MG63 (cell line): Measurements from ENCODE around the gene HOXA13. TPM values are rescaled to one million over a fixed set of nuclear protein-coding genes. Genes with fewer than 3 reads are reported as not detected.

Source experiments
- DNase-seq: peaks from one replicate; pipeline ENCODE4 v3.0.0-alpha.2; 2020
- H3K27me3 ChIP-seq: fragments of 250-450 bp; sonication (Bioruptor Pico); 2 replicates; pipeline ENCODE4 v1.5.1; 2020; ENCODE audit warnings: mild to moderate bottlenecking, moderate library complexity
- H3K36me3 ChIP-seq: fragments of 250-450 bp; sonication (Bioruptor Pico); 2 replicates; pipeline ENCODE4 v1.5.1; 2020; ENCODE audit warnings: mild to moderate bottlenecking, moderate library complexity
- H3K4me3 ChIP-seq: fragments of 250-450 bp; sonication (Bioruptor Pico); 2 replicates; pipeline ENCODE4 v1.5.1; 2020; ENCODE audit warnings: mild to moderate bottlenecking, moderate library complexity
- H3K9me3 ChIP-seq: fragments of 250-450 bp; sonication (Bioruptor Pico); 2 replicates; pipeline ENCODE4 v1.5.1; 2020; ENCODE audit warnings: mild to moderate bottlenecking, moderate library complexity
- total RNA-seq: library from RNA; depleted of rRNA; stranded (reverse); fragments of >200 nt; shearing (Covaris generic); gene quantifications from 2 replicates; pipeline ENCODE4 v1.2.3, GENCODE V29; 2014; ENCODE audit warnings: low replicate concordance

HOXA13 gene
- total RNA-seq, 1 experiment from 2014 or later: 0.30 TPM

DNA sequence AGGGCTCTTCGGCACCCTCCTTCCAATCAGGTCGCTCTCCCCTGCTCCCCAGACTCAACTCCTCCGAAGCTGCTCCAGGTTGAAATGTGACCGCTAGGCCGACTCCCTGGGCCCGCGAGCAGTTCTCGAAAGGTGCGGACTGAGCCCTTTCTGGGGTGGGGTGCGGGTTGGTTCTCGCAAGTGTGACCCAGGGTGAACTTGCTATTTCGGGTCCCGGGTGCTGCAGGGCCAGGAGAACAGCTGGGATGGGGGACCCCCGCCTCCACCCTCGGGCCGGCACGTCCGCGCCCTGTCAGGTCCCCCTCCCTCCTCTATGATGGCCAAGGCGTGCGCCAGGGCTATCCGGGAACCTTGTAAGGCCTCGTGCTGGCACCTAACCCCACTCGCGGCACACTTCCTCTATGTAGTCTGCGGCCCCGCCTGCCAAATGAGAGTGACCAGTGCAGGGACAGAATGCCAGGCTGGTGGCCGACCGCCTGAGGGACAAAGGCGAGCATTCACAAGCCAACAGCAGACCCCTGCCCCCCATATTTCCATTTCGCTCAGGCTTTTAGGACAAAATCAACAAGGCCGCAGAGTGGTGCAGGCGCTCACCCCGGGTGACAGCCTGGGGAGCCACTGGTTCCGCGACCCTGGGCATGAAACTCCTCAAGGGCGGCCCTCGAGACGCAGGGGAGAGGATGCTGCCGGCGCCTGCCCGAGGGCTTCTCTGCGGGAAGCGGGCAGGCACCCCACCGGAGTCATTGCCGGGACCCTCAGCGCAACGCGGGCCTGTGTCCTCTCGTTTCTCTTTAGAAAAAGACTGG, 13.7 kb upstream of the HOXA13 start:
- Histone ChIP-seq H3K27me3 (no peaks in the 10 kb centered on the region), H3K4me3 (no peak overlapping the region), H3K36me3 (no peaks in the 10 kb centered on the region), H3K9me3 (no peaks in the 10 kb centered on the region)
- no peak for DNase-seq

DNA sequence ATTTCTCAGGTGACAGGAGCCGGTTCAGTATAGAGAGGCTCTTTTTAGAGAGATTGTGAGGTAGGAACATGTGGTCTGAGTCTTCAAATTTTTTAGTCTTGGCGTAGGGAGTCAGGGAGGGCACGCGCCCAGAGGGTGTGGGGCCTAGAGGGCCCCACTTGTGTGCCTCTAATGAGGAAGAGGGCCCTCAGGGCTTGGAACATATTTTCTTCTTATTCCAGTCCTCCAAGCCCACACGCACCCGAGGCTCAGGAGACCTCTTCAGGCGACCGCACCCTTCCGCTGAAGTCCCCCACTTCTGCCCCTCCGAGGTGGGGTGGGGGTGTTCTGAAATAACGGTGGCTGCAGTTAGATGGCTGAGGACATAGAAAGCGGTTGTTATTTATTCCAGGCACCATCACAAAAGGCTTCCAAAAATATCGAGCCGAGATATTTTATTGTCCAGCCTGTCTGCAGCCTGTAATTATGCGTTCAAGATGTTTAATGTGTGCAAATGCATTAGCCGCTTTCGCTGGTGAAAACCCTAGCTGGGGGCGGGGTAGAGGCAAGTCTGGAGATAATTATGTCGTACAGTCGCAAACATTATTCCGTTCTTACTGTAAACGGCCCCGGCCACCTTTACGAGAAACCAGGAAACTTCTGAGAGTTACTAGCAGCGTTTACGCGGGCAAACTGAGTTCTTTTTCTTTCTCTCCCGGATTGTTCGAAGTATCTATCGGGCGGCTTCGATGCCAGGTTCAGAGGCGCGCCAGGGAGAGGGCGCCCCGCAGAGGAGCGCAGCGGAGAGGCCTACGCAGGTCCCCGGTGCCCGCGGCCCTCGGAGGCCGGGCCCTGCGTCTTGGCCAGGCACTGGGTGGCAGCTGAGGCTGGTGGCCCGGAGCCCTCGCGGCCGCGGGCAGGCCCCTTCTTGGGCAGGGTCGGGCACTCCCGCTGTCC, 12.9 kb upstream of the HOXA13 start:
- no peaks in the 10 kb centered on the region for H3K36me3 ChIP-seq
- no peak overlapping the region for H3K4me3 ChIP-seq
- no peak for DNase-seq
- no peaks in the 10 kb centered on the region for H3K9me3 ChIP-seq
- no peaks in the 10 kb centered on the region for H3K27me3 ChIP-seq

DNA sequence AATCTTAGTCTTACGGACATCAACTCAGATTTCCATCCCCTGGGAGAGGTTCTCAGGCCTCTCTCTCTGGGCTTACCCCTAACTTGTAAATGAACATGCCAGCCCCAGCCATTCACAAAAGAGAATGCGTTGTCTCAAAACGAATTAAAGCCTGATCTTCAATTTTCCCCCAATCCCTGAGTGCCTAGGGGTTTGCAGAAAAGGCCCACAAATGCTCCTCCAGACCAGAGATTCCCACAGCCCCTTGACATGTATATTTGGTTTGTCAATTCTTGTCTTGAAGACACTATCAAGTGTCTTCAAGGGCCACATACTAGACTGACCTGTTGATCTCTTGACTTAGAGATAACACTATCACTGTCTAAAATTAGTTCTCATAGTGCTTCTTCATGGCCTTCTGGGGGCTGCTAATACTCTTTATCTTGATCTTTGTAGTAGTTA, 11.9 kb upstream of the HOXA13 start:
- Histone ChIP-seq H3K9me3 (no peaks in the 10 kb centered on the region), H3K27me3 (no peaks in the 10 kb centered on the region), H3K36me3 (no peaks in the 10 kb centered on the region), H3K4me3 (no peak overlapping the region)
- DNase-seq: no peak

DNA sequence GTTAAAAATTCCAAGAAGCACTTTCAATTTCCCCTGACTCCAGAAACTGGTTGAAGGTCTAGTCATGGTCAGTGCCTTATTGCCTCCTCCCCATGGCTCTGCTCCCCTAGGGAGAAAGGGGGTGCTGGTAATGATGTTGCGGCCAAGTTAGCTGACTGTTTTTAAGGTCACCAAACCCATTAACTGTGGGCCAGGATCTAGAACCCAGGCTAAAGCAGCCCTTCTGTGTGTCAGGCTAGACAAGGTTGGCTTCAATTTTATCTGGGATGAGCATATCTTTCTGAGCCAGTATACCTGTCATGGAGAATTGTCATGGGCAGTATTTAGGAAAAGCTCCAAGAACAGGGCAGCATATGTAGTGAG, 11.2 kb upstream of the HOXA13 start:
- Histone ChIP-seq H3K27me3 (no peaks in the 10 kb centered on the region), H3K9me3 (no peaks in the 10 kb centered on the region), H3K36me3 (no peaks in the 10 kb centered on the region), H3K4me3 (no peak overlapping the region)
- DNase-seq: no peak

DNA sequence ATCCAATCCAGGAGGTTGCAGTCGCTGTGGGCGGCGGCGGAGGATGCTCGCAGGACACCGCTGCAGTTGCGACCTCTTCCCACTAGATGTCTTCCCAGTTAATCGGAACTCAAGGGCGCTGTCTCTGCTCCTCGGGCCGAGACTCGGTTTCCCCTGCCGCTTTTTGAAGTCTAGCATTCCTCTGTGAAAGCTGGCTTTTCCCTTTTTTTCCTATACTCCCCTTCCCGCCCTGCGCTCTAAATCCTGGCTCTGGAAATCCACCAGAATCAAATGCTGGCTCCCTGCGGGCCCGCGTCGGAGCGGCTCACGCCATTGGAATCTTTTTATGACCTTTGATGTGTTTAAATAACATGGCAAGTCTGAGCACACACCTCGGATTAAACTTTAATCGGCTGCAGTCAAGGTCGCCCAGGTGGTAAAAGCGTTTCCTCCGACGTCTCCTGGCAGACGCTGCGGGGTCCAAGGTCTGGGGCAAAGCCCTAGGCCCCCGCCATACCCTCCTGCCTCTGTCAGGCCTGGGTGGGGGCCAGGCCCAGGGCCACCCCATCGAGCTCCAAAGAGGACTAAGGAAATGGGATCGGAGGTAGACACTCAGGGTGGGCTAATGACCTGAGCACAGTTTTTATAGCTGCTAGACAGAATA, 10.7 kb upstream of the HOXA13 start:
- H3K4me3 ChIP-seq: no peak overlapping the region
- no peaks in the 10 kb centered on the region for H3K9me3 ChIP-seq
- H3K27me3 ChIP-seq: no peaks in the 10 kb centered on the region
- peak; percentile 28 for DNase-seq
- H3K36me3 ChIP-seq: no peaks in the 10 kb centered on the region

DNA sequence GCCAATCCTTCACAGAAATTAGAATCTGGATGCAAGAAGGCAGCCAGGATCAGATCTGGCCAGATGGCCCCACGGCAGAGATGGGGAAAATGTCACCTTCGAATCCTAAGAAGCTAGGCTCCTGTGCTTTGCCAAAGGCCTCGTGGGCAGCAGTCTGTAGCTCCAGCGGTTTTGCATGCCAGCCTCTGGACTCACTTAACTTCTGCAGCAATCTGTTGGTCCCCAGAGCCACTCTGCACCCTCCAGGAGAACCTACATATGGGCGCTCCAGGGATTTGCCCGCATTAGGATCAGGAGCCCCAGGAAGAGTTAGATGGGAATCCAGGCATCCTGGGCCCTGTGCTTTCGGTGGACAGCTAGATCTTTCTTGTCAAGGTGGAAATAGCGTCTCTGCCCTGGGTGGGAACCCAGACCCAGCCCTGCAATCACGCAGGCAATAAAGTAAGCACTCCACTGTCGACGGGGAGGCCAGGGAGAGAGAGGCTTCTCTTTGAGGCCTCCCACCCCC, 10.1 kb upstream of the HOXA13 start:
- no peak for DNase-seq
- H3K36me3 ChIP-seq: no peaks in the 10 kb centered on the region
- H3K27me3 ChIP-seq: no peaks in the 10 kb centered on the region; the same call in 1 of the 2 replicates
- H3K9me3 ChIP-seq: no peaks in the 10 kb centered on the region
- no peak overlapping the region for H3K4me3 ChIP-seq

DNA sequence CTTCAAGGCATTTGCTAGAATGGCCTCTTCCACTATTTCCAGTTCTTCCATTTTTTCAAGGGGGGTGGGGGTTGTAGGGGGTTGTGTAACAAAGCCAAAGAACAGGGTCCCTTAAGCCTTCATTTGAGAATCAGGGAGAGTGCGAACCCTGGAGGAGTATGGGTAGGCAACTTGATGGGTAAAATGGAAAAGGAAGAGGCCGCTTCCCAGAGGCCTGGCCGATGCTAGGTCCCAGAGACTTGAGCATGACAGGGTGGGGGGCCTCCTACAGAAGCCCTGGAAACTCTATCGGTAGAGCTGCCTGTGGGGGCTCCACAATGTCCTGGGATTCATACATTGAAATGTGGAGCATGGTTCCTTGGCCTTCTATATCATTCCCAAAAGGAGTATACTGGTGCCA, 9.1 kb upstream of the HOXA13 start:
- no peak for DNase-seq
- no peak overlapping the region for H3K4me3 ChIP-seq
- no peaks in the 10 kb centered on the region for H3K36me3 ChIP-seq
- H3K9me3 ChIP-seq: no peaks in the 10 kb centered on the region
- H3K27me3 ChIP-seq: peaks cover 3% of the 10 kb centered on the region; the same call in 1 of the 2 replicates

DNA sequence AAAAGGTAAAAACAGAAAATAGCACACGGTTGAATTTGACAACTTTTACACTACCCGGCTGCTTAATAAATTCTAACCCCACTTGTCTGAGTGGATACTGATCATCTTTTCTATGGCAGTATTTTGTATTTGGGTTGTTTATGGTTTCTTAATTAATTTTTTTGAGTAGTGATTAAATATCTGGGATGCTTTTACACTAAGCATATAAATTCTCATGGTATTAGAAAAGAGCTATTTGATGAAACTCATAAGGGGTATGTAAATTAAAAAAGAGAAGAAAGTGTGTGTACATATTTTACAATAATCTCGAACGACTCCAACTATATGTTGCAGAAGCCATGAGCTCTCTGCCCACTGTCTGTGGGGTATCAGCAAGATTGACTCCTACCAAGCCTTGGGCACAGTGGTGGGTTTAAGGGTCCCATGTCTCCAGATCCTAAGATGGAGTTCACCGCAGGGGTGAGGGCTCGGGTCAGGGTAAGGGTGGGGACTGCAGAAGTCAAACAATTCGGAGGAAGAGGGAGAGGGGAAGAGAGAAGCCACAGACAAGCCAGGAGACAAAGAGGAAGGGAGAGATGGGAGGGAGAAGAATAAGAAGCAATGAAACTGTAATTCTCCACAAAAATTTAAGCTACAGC, 7.6 kb upstream of the HOXA13 start:
- peaks cover 3% of the 10 kb centered on the region; the same call in 1 of the 2 replicates for H3K27me3 ChIP-seq
- H3K4me3 ChIP-seq: no peak overlapping the region
- H3K9me3 ChIP-seq: no peaks in the 10 kb centered on the region
- DNase-seq: no peak
- H3K36me3 ChIP-seq: no peaks in the 10 kb centered on the region

DNA sequence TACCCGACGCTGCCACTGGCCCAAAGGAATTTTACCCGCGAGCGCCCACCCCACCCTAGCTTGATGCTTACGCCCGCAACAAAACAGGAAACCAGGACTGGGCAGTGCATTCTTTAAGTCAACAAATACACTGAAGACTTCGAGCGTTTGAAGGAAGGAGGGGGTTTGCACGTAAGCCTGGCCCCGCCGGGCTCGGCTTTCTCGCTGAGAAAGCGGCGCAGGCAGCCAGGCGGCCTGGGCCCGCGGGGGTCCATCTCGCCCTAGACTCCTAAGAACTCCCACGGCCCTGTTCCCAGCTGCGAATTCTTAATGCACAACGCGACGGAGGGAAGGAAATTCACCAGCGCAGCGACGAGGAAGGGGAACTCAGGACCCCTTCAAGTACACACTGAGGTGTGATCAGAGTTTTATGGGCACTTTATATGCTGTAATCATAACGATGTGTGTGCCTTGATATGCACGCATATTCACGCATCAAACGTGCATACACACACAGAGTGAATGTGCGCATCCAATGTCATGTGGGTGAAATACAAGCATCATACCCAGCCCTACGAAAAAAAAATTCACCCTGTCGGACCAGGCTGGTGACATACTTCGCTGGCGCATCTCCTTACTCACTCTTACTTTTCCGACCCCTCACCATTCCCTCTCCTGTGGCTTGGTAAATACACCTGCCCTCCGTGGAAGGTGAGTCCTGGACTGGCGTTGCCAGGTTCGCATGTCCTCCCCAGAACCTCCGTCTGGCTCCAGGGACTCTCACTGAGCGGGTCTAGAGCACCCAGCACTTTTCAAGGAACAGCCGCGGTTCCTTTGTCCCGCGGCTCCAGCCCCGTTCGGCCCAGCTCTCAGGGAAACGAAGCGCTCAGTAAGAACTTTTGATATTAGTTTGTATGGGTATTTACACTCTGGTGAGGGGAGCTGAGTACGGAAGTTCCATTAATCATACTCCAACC, 5.7 kb upstream of the HOXA13 start:
- DNase-seq: no peak
- no peaks in the 10 kb centered on the region for H3K36me3 ChIP-seq
- no peaks in the 10 kb centered on the region for H3K9me3 ChIP-seq
- no peak overlapping the region for H3K4me3 ChIP-seq
- H3K27me3 ChIP-seq: peaks cover 3% of the 10 kb centered on the region; the same call in 1 of the 2 replicates

DNA sequence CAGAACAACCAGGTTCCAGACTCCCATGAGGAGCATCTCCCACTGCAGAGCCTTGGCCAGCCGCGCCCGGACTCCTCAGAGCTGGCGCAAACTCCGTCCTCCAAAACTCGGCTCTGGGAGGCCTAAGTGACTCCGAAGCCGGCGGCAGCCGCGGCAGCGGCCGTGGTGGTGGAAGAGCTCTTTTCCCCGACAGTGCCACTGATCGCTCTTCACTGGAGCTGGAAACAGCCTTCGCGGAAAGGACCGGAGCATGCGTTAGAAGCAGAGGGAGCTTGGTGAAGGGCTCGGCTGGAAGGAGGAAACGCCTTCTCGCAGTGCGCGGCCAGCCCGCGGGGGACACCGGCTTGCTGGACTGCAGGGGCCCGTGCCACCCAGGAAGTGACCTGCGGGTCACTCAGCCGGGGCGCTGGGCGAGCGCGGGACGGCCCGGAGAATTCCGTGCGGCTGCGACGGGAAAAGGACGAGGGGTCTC, 5.0 kb upstream of the HOXA13 start:
- 0 out of 2 replicates have a peak overlapping the region, but pooled peaks have one; percentile 11 for H3K4me3 ChIP-seq
- no peaks in the 10 kb centered on the region for H3K9me3 ChIP-seq
- H3K27me3 ChIP-seq: peaks cover 3% of the 10 kb centered on the region; the same call in 1 of the 2 replicates
- H3K36me3 ChIP-seq: no peaks in the 10 kb centered on the region
- no peak for DNase-seq

DNA sequence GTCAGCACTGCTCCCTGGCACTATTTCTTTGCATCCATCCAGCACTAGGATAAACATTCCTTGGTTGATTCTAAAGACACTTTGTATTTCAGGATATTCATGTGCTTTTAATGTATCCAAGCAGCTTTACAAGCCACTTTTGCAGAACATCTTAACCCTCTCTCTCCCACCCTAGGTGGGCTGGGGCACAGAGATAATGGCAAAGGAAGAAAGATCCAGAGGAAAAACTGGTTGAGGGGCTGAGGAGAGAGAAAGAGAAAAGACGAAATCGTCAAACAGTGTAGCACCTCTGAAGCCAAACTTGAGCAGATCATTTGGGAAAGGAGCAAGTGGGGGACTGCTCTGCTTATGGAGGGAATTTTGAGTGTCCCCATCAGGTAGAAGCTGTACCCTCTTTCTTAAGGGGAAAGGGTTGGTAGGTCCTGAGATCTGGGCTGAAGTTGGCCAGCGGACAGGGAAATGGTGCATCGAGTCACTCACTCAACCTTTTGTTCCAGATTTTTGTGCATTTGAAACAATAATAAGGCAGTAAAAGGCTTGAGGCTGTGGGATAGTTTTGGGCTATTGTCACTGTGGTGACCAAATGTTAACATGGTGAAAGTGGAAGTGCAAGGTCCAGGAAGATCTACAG, 4.2 kb upstream of the HOXA13 start:
- no peaks in the 10 kb centered on the region for H3K9me3 ChIP-seq
- peaks cover 5% of the 10 kb centered on the region; the same call in 1 of the 2 replicates for H3K27me3 ChIP-seq
- no peak overlapping the region for H3K4me3 ChIP-seq
- no peak for DNase-seq
- H3K36me3 ChIP-seq: no peaks in the 10 kb centered on the region

DNA sequence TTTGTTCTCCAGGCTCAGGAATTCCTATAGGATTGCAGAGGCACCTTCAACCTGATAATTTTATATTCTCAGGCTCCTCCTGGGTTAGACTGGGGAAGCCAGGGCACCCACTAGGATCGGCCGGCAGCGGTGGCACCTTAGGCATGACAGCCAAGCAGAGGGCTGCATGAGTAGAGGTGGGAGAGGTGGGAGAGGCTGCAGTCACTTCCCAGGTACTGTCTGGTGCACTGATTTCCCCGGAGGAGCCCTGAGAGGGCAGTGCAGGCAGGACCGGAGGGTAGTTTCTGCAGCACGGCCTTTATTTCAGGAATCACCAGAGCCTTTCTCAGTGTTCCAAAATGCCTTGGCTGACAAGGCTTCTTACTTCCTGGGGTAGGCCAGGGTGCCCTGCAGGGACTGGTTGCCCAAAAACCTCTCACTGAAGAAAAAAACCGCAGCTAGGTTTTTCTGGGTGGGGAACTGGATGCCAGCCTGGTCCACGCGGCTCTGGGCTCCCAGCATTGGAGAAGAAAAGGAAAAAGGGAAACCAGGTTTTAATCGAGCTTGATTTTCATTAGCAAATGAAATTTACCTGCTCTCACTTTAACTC, 3.6 kb upstream of the HOXA13 start:
- peaks cover 7% of the 10 kb centered on the region; the same call in 1 of the 2 replicates for H3K27me3 ChIP-seq
- no peaks in the 10 kb centered on the region for H3K36me3 ChIP-seq
- H3K4me3 ChIP-seq: no peak overlapping the region
- no peak for DNase-seq
- H3K9me3 ChIP-seq: no peaks in the 10 kb centered on the region

DNA sequence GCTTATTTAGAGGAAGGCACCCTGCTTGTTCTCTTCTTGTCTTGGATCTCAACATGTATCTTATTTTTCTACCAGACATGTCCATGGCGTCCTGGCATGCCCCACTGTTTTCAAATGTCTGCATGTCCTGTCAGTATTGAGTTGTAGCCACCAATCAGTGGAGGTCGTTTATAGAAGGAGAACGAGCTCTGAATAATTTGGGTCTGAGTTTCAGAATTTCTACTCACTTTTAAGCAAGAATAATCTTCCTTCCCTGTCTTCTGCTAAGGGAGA, 2.9 kb upstream of the HOXA13 start:
- peaks cover 9% of the 10 kb centered on the region; the same call in 1 of the 2 replicates for H3K27me3 ChIP-seq
- no peaks in the 10 kb centered on the region for H3K9me3 ChIP-seq
- no peaks in the 10 kb centered on the region for H3K36me3 ChIP-seq
- H3K4me3 ChIP-seq: no peak overlapping the region
- DNase-seq: no peak

DNA sequence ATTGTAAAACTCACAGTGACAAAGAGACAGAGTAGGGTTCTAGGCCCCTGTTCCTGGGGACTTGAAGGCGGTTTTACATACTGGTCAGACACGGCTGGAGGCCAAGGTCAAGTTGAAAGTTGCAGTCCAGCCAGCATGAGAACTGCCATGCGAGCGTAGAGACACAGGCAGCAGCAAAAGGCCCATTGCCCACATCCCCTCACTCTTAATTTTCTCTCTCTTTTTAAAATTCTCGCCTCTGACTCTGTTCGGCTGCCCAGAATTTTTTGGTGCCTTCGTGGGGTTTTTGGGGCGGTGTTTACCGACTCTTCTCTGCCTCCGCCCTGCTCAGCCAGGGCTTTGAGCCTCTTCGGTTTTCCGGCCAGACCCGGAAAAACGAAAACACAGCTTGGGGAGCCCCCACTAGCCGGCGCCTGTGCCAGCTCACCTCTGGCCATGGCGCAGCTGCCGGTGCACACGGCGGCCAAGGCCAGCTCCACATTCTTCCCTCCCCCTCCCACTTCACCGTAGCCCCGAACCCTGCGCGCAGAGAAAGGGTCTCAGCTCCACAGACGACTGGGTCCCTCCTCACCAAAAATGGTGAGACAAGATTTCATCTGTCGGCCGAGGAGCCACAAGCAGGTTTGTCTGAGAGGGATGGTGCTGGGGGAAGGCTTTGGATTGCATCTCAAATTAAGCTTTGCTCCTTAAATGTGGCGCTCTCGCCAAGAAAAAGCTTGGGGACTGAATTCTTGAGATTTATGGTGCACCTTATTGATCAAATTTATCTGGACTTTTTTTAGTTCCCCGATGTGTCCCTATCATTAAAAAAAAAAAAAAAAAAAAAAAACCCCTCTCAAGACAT, 2.3 kb upstream of the HOXA13 start:
- Histone ChIP-seq H3K36me3 (no peaks in the 10 kb centered on the region), H3K27me3 (peaks cover 14% of the 10 kb centered on the region; the same call in 1 of the 2 replicates), H3K4me3 (no peak overlapping the region), H3K9me3 (no peaks in the 10 kb centered on the region)
- DNase-seq: no peak
